HG03135 (cell line): ENCODE results near the gene MYL11.
A peak's percentile ranks its signal among the peaks of the same experiment; 100 is the strongest.
"Not testable (repeated sequence)": the region's sequence is repeated elsewhere in the genome, so short reads cannot be mapped to it uniquely, and the experiment has no call there.

Experiments used
- ATAC-seq: cut with Tn5 transposase; IDR thresholded peaks from one replicate; pipeline ENCODE4 v1.9.1; 2021; ENCODE audit warnings: mild to moderate bottlenecking, moderate library complexity; ENCODE audit not compliant: unreplicated experiment

MYL11 gene

GRCh38 chr16:30395155-30395991, 20.8 kb downstream of the MYL11 start, which contains the start of gene ZNF48:
Gene ZNF48 (plus strand): TSS chr16:30395420. CDS start chr16:30395795, 375 bp downstream.
- ATAC-seq: peak; percentile 52

DNA sequence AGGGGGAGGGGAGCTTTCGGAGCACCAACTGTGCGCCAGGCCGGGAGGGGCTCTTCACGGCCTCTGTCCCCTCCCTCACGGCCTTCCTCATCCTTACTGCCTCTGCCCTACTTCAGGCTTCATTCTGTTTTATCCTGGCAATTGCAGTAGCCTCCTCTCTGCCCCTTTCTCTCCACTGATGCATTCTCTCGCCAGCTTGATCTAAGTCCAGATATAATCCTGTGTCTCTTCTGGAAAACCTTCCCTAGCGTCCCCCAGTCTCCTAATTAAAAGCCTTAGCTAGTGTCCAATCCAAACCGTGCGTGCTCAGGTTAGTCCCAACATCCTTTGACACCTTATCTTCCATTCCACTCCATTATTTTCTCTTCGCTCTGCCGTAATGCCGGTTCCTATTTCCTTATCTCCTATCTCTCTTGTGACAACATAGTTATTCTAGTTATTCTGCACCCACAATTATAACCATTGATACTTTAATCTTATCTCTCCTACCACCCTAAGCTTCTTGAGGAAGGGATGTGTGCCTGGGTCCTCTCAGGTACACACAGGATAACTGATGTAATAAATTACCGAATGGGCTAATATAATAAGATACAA, 21.5 kb downstream of the MYL11 start:
- no peak for ATAC-seq

DNA sequence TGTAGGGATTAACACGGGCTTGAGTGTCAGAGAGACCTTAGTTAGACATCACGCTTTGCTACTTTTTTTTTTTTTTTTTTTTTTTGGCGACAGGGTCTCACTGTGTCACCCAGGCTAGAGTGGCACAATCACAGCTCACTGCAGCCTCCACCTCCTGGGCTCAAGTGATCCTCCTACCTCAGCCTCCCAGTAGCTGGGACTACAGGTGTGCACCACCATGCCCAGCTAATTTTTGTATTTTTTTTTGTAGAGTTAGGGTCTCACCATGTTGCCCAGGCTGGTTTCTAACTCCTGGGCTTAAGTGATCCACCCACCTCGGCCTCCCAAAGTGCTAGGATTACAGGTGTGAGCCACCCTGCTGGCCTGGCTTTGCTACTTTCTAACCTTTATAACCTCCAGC, 22.0 kb downstream of the MYL11 start:
- ATAC-seq: not testable (repeated sequence)

- ATAC-seq: no peak
Observed at GRCh38 chr16:30397056-30397455, 22.5 kb downstream of the MYL11 start.

DNA sequence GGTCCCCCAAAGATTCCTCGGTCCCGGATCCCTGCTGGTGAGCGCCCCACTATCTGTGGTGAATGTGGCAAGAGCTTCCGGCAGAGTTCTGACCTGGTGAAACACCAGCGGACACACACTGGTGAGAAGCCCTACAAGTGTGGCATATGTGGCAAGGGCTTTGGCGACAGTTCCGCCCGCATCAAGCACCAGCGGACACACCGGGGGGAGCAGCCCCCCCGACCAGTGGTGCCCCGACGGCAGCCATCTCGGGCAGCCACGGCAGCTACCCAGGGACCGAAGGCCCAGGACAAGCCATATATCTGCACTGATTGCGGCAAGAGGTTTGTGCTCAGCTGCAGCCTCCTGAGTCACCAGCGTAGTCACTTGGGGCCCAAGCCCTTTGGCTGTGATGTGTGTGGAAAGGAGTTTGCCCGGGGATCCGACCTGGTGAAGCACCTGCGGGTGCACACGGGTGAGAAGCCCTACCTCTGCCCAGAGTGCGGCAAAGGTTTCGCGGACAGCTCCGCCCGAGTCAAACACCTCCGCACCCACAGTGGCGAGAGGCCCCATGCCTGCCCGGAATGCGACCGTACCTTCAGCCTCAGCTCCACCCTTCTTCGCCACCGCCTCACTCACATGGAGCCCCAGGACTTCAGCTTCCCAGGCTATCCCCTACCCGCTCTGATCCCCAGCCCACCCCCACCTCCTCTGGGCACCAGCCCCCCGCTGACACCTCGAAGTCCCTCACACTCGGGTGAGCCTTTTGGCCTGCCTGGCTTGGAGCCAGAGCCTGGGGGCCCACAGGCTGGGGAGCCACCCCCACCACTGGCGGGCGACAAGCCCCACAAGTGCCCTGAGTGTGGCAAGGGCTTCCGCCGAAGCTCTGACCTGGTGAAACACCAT, 23.4 kb downstream of the MYL11 start:
- no peak for ATAC-seq

- no peak for ATAC-seq
Observed at GRCh38 chr16:30398661-30399434, 24.2 kb downstream of the MYL11 start.

- ATAC-seq: no peak
Observed at GRCh38 chr16:30399435-30400186, 25.0 kb downstream of the MYL11 start.

DNA sequence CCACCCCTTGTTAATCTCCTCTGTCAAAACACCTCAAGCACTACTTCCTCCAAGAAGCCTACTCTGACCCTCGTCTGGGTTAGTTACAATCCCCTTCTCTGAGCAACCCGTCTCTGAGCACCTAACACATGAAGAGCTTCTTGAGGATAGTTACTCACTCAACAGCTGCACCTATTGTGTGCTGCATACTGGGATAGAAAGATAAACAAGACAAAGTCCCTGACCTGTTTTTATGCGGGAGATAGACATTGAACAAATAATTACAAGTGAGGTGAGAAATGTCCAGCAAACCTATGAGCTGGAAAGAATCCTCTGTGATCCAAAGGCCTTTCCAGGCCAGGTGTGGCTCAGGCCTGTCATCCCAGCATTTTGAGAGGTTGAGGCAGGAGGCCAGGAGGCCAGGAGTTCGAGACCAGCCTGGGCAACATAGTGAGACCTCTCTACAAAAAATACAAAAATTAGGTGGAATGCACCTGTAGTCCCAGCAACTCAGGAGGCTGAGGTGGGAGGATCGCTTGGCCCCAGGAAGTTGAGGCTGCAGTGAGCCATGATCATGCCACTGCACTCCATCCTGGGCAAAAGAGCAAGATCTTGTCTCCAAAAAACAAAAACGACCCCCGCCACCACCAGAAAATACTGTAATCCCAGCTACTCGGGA, 27.3 kb downstream of the MYL11 start:
- ATAC-seq: no peak

DNA sequence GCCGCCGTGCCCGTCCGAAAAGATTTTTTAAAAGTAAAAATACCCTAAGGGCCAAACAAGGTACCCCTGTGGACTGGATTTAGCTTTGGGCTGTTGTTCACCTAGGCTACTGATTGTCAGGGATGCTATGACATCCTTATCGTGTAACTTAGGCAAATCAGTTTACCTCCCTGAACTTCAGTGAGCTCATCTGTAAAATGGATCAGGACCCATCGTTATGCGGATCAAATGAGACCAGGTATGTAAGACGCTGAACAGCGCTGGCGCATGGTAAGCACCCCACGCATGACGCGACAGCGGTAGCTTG, 32.1 kb downstream of the MYL11 start:
- no peak for ATAC-seq

GRCh38 chr16:30407102-30407803, 32.7 kb downstream of the MYL11 start, which contains the start of gene ZNF771:
Gene ZNF771 (plus strand): TSS chr16:30407606. CDS start chr16:30408054, 448 bp downstream.
- ATAC-seq: peak; percentile 59

- ATAC-seq: no peak
Observed at GRCh38 chr16:30407804-30408534, 33.4 kb downstream of the MYL11 start.

- no peak for ATAC-seq
Observed at GRCh38 chr16:30409125-30410060, 34.8 kb downstream of the MYL11 start.

- no peak for ATAC-seq
Observed at GRCh38 chr16:30413112-30413806, 38.7 kb downstream of the MYL11 start.

- ATAC-seq: no peak
Observed at GRCh38 chr16:30414159-30414558, 39.6 kb downstream of the MYL11 start.

GRCh38 chr16:30416047-30416603, 41.5 kb downstream of the MYL11 start:
- no peak for ATAC-seq
